Stimulated activated CD4-positive, alpha-beta T cell treated with anti-CD3 and anti-CD28 coated beads, Interleukin-12 subunit alpha, Interleukin-12 subunit beta, amount 100 ng/mL, for 48 hours (primary cell): ENCODE data around the gene CDC27.
"Not testable (repeated sequence)": the region's sequence is repeated elsewhere in the genome, so short reads cannot be mapped to it uniquely, and the experiment has no call there.

Experiments used
- DNase-seq, 3 donors: peaks; one replicate each; pipeline ENCODE4 v3.0.0-alpha.2; 2020; ENCODE audit warnings: low read depth in 2 of 3, low spot score in 1 of 3

The CDC27 gene

GRCh38 chr17:47197821-47198220 is 8.7 kb upstream of the CDC27 start:
- no peak for DNase-seq

GRCh38 chr17:47193931-47194511 is 4.9 kb upstream of the CDC27 start:
- no peak for DNase-seq

GRCh38 chr17:47192554-47192953 is 3.5 kb upstream of the CDC27 start:
- DNase-seq: no peak

DNA sequence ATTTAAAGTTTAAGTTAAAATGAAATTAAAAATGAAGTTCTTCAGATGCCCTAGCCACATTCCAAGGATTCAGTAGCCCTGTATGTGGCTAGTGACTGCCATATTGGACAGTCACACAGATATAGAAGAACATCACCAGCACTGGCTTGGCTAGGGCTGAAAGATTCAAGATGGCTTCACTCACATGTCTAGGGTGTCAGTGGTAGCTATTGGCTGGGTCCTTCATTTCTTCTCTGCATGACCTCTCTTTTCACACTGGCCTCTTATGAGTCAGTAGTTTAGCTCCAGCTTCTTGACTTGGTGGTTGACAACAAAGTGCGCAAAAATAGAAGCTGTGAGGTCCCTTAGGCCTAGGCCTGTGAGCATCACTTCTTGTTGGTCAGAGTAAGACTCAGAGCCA is 1.7 kb upstream of the CDC27 start:
- DNase-seq: no peak

- no peak for DNase-seq
These were observed 1.1 kb upstream of the CDC27 start for GRCh38 chr17:47190243-47190642.

DNA sequence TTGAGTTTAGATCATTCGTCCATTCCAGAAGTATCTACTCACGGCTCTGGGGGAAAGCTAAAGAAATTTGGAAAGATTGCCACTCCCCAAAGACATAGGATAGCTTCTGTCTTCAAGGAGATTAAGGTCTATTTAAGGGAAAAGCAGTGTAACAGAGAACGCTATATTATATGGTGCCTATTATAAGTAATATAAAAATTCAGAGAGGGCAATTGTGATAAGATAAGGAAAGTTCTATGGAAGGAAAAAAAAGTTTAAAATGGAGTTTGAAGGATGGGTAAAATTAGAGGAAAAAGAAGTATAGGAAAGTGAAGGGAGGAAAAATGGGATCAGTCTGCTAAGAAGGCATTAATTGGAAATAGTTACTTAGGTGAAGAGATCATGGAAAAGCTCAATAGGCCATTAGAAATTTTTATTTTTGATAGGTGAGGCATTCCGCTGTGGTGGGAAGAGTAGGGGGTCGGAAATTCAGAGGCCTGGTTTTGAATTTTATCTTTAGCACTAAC is 690 bp upstream of the CDC27 start:
- no peak for DNase-seq

- no peak for DNase-seq
These were observed 722 bp downstream of the CDC27 start for GRCh38 chr17:47188271-47188875.

DNA sequence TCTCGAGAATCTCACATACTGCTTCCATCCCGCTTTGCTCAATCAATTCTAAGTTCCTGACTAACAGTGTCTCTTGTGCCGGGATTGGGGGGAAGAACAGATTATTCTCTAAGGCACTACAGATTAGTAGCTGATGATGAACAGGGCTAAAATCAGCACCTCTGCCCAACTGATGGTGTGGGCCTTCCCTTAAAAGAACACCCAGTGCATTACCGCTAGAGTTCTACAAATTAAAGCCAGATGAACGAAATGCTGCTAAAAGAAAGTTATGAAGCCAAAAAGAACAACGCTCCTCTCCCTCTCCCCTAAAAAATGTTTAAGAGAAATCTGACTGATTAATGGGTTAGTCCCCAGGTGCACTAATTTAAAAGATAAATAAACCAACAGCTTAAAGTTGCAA is 4.4 kb downstream of the CDC27 start:
- no peak for DNase-seq

- DNase-seq: not testable (repeated sequence)
These were observed 8.1 kb downstream of the CDC27 start for GRCh38 chr17:47180988-47181387.

DNA sequence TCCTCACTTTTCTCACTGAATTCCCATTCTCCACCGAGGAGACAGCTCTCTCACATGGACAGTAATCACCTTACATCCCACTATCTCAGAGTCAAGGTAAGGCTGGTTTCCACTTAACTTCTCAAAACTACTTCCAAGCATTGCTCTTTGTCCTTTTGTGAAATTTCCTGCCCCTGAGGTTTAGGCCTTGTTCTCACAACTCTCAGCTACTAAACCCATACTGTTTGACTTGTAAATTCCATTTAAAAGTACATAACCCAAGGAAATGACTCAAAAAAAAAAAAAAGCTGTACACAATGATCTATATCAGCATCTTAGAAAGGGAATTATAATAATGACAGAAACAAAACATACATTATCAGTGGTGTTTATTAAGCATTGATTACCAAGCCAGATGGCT is 8.8 kb downstream of the CDC27 start:
- no peak for DNase-seq

GRCh38 chr17:47179141-47179540 is 10.0 kb downstream of the CDC27 start:
- no peak for DNase-seq

- DNase-seq: no peak
These were observed 11.8 kb downstream of the CDC27 start for GRCh38 chr17:47177261-47177660.

DNA sequence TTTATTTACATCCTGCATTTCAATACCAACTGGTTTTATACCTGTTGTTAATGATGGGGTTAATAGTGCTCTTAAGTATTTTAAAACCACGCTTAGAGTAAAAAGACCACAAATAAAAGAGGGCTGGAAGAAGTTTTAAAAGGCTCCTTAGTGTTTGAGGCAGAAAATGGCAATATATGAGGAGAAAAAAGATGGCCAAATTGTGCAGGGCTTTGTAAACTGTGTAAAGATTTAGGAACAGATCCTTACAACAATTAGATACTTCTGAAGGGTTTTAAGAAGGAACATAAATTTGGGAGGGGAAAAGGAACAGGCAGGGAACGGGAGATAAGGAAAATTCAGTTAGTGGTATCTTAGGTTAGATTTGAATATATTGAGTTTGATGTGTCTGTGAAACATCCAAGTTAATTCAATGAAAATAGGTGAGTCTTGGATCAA is 12.7 kb downstream of the CDC27 start:
- no peak for DNase-seq

DNA sequence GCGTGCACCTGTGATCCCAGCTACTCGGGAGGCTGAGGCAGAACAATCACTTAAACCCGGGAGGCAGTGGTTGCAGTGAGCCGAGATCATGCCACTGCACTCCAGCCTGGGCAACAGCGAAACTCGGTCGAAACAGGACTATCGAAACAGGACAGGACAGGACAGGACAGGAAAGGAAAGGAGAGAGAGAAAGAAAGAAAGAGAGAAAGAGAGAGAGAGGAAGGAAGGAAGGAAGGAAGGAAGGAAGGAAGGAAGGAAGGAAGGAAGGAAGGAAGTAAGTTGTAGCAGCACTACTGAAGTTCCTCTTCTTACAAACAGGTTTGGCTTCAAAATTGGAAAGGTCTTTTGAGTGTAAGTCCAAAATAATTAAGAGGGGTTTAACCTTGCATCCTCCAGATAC is 14.3 kb downstream of the CDC27 start:
- not testable (repeated sequence) for DNase-seq

GRCh38 chr17:47172696-47173565 is 16.2 kb downstream of the CDC27 start:
- DNase-seq: no peak

DNA sequence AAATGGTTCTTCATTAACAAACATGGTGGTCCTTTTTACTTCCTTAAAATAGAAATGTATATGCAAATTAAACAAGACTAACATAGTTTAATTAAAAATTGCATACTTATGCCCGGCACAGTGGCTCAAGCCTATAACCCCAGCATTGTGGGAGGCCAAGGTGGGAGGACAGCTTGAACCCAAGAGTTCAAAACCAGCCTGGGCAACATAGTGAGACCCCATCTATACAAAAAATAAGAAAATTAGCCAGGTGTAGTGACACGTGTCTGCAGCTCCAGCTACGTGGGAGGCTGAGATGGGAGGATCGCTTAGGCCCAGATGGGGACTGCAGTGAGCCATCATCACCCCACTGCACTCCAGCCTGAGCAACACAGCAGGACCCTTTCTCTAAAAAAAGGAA is 18.4 kb downstream of the CDC27 start:
- DNase-seq: no peak

DNA sequence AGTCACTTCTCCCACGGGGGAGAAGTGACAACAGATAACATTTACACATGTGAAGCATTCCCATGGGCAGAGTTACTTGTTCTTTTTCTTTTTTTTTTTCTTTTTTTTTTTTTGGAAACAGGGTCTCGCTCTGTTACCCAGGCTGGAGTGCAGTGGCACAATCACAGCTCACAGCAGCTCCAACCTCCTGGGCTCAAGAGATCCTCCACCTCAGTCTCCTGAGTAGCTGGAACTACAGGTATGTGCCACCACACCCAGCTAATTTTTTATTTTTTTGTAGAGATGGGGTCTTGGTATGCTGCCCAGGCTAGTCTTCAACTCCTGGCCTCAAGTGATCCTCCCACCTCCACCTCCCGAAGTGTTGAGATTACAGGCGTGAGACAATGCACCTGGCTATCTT is 20.2 kb downstream of the CDC27 start:
- DNase-seq: not testable (repeated sequence)

- not testable (repeated sequence) for DNase-seq
These were observed 22.2 kb downstream of the CDC27 start for GRCh38 chr17:47166854-47167253.

GRCh38 chr17:47165137-47165536 is 24.0 kb downstream of the CDC27 start:
- no peak for DNase-seq

DNA sequence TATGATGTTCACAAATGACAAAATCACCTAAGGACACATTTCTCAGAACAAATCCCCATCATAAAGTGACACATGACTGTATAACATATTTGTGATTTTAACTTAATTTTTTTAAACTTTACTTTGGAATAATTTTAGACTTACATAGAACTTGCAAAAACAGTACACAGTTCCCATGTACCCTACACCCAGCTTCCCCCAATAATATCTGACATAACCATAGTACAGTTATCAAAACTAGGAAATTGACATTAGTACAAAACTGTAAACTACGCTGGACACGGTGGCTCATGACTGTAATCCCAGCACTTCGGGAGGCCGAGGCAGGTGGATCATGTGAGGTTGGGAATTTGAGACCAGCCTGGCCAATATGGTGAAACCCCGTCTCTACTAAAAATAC is 24.8 kb downstream of the CDC27 start:
- DNase-seq: no peak

DNA sequence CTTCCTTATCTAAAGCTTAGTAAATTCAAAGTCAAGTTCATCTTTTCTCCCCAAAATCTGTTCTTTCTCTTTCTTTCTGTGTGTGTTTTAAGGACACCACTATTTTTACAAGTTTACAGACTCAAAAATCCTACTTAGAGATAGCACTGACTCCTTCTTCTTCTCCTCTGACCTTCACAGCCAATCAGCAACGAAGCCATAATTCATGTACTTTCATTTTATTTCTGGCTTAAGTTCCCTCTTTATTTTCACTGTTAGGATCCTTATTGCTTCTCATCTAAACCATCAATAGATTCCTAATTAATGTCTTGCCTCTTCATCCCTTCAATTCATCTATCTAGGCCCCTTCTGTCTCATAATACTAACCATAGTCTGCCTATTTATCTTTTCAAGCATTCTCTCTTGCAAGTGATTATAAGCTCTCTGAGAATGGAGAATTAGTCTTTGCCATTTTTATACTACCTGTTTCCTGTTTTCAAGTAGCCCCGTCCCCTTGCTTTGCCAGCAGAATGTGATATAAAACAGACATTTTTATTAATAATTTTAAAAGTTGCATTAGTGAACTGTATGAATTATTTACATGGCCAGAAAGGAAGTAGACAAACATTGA is 27.0 kb downstream of the CDC27 start:
- DNase-seq: no peak

GRCh38 chr17:47159315-47159714 is 29.8 kb downstream of the CDC27 start:
- no peak for DNase-seq
